M059J (cell line): ENCODE measurements around the gene CHSY3. TPM values are rescaled to one million over a fixed set of nuclear protein-coding genes. Genes with fewer than 3 reads are reported as not detected.

Experiments used
- DNase-seq: peaks from one replicate; pipeline ENCODE4 v3.0.0-alpha.2; 2012; ENCODE audit warnings: low read depth
- total RNA-seq: library from RNA; depleted of rRNA; stranded (reverse); fragments of >200 nt; shearing (Covaris generic); gene quantifications from 2 replicates; pipeline ENCODE4 v1.2.3, GENCODE V29; 2014; rRNA removed

CHSY3 gene
- 0.02 TPM in 1 of 2 replicates, not detected in the other for total RNA-seq

DNA sequence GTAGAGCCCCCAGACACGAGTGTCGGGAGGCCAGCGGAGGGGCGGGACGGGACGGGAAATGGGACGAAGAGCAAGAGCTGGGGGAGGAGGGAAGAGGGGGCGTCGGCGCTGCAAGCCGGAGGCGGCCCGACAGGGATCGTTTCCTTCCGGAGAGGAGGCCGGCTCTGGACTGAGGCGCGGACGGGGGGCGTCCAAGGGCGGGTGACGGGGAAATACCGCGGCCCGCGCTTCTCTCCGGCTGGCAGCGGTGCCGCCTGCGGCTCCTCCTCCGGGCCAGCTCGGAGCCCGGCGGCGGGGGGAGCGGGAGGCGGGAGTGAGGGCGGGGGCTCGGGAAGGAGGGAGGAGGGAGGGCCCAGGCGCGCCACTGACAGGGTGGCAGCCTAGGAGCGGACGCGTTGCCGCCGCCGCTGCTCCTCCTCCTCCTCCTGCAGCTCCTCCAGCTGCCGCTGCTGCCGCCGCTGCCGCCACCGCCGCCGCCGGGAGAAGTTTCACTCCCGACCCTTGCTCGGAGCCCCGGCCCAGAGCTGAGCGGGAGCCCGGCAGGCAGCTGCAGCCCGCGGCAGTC lies at the start of gene CHSY3:
Gene CHSY3, plus strand, starts transcription at position 364 of the 565 bp plus-strand sequence.
- DNase-seq: peak; percentile 11

DNA sequence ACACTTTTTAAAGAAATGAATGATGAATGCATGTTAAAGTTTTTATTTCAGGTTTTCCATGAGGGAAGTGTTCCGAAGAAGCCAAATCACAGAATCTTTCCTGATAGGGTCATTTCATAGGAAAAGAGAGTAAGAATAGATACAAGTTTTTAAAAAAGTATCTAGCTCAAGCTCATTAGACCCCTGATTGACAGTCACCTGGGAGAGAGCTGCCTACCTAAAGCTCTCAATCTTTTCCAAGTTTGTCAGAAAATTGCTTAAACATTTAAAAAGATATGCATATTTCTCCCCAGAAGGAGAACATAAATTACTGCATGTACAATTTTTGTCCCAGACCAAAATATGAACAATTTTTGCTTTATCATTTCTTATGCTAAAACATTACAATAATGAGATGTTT lies 47.9 kb upstream of the CHSY3 start:
- DNase-seq: no peak

DNA sequence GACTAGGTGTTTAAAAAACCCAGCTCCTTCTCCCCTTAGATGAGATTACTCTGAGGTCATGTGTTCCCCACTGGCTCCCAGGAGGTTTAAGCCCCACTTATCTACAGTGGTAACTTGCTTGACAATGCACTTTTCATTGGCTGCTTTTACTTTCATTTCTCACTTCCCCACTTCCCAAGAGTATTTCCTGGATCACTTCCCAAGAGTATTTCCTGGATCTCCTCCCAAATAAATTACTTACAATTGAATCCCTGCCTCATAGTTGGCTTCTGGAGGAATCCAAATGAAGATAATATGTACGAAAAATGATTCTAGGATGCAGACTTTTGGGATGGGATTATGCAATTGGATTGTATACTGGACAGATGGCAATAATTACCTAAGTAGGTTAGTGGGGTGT lies 47.1 kb upstream of the CHSY3 start:
- DNase-seq: no peak

DNA sequence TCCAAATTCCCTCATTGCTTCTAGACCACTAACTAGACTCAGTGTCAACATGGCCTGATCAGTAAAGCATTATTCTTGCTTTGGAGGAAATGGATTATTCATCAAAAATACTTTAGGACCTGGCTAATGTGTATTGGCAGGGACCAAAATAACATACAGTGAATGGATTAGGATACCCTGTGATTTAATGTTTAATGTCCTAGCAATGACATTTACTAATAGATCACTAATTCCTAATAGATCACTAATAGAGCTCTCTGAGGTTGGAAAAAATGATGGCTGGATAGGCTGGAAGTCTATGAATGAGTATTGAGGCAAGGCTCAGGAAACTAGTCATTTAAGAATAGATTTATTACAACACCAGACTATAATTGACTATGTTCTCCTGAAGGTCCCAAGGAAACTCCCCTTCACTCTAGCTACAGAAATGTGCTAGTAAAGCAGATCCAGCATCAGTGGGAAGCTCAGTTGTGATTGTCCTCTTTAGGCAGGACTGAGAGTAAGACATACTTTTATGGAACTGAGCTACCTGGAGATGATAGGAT lies 46.1 kb upstream of the CHSY3 start:
- no peak for DNase-seq

DNA sequence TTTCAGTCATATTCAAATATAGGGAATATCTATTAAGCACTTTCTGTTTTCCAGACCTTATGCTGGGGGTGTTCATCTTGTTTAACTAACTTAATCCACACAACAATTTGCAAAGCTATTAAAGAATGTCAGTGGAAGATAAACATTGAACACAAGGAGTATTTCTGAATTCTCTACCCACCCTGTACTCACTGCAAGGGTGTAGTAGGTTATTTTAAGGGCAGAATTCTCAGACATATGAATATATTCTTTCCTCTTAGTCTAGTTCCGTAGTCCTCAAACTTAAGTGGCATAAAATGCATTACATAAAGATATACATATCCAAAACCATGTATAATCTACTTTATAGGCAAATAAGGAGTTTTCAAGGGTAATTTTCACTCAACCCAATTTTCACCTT lies 19.9 kb upstream of the CHSY3 start:
- no peak for DNase-seq

DNA sequence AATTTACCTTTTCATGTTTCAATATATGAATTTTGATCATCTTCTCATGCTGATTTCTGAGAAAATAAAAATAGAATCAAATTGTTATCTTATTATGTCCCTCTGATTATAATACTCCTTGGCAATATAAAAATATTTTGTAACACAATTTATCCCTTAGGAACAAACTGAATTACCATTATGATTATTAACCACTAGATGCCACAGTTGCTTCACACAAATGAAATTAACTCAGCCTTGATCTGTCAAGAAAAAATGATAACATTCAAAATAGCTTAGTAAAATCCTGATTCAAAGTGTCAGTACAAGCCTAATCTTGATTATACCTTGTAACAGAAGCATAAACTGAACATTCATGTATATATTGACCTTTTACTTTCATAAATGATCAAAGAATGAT lies 4.8 kb upstream of the CHSY3 start:
- DNase-seq: no peak

DNA sequence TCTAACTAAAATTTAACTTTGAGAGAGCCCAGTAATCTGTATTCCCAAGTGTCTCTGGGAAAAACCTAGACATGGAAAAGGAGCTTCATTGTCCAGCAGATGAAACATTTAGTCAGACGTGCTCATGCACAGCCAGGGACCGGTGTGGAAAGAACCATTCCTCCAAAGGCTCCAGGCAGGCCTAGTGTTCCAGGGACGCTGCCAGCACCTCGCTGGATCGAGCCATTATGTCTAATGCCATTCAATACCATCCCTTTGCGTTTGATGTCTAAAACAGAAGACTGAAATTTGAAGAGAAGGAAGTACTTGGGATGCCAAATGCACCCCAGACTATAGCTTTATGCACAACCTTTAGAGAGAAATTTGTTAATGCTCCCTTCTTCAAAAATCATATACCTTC lies 1.4 kb upstream of the CHSY3 start:
- no peak for DNase-seq

DNA sequence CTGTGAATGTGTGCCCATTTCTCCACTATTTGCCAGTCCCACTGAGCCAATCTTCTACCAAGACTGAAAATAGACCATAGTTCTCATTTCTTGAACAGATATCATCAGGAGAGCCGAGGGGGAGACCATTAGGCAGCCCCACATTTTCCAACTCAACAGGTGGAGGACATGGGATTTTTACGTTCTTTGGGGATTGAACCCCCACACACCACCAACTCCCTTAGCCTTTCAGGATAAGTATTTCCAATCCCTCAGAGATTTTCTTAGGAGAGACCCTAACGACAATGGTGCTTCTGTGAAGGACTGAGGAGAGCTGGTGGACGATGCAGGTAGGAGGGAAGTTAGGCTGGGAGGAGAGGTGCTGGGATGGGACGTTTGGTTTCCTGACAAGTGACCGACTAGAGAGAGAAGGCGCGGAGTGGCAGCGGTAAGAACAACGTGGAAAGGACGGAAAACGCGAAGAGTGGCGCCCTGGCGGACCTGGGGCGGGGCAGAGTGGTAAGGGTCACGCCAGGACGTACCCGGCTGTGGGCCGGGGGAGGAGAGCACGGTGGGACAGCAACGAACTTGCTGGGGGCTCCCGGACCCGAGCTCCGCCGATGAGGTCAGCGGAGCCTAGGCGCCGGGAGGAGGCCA lies 681 bp upstream of the CHSY3 start:
- DNase-seq: no peak

DNA sequence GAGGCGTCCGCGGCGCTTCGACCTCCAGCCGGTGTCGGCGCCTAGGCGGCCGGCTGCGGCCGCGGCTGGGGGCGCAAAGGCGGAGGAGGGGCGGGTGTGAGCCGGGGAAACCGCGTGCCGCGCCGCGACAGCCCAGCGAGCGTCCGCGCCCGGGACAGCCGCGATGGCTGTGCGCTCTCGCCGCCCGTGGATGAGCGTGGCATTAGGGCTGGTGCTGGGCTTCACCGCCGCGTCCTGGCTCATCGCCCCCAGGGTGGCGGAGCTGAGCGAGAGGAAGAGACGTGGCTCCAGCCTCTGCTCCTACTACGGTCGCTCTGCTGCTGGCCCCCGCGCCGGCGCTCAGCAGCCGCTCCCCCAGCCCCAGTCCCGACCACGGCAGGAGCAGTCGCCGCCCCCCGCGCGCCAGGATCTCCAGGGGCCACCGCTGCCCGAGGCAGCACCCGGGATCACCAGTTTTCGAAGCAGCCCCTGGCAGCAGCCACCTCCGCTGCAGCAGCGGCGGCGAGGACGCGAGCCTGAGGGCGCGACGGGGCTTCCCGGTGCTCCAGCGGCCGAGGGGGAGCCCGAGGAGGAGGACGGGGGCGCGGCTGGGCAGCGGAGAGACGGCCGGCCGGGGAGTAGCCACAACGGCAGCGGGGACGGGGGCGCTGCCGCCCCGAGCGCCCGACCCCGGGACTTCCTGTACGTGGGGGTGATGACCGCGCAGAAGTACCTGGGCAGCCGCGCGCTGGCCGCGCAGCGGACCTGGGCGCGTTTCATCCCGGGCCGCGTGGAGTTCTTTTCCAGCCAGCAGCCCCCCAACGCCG lies 605 bp downstream of the CHSY3 start:
- no peak for DNase-seq

DNA sequence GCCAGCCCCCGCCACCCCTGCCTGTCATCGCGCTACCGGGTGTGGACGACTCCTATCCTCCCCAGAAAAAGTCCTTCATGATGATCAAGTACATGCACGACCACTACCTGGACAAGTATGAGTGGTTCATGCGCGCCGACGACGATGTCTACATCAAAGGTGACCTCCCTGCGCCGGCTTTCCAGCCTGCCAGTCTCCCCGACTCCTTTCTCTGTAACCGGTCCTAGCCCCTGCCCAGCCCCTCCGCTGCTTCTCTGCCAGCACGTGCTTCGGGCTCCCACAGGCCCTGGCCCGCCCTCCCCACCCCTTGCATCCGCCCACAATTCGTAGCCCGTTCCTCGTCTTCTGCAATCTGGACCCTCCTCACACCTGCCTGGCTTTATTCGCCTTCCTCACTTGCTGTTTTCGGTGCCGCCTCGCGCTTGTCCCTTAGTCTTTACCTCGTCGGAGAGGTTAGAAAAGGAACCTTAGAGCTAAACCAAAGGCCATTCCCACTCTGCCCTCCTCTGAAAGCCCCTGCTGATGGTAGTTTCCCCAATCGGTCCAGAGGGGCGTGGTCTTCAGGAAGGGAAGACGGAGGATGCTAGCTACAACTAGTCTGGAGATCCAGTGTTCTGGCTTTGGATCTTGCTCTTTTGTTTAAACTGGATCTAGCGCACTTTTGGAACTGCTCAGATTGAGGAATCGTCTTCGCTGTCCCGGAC lies 1.4 kb downstream of the CHSY3 start:
- DNase-seq: no peak

DNA sequence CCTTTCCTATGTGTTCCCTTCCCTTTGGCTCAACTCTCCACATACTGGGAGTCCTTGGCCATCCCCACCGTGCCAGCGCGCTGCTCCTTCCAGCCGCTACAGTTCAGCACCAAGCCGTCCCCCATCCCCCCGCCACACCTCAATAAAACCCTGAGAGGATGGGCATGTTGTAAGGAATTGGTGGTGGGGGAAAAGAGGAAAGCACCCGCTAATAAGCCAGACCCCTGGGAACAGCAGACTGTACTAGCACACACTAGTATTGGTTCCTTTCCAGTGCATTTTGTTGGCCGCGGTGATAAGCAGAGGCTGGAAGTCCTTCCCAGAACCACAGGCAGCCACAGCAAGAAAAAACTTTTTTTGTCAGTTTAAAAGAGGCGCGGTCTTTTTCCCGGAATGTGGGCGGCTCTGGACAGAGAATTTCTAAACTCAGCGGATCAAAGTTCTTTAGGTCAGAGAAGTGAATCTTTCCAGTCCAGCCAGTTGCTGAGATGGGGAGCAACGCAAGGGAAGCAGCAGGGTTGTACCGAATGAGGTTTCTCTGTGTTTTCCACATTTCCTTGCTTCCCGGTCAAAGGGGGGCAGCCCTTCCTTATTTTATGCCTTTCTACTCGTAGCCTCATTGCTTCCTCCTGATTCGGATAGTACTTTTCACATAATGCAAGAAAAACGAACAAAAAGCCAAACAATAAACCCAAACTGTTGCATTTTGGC lies 2.1 kb downstream of the CHSY3 start:
- DNase-seq: no peak

DNA sequence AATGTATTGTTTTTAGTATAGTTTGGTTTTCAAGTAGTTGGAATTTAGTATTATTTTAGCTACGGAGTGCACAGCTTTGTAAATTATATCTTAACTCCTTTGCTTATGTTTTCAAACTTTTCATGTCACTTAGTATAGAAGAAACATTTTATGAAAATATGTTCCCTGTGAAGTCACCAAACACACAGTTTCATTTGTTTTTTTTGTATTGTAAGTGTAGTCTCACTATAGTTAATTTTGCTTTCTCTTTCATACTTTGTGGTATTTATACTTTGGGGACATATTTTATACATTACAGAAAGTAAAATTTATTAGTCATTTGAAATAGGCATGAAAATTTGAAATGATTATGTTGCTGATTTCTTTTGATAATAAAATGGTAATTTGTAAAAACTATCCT lies 5.0 kb downstream of the CHSY3 start:
- no peak for DNase-seq

DNA sequence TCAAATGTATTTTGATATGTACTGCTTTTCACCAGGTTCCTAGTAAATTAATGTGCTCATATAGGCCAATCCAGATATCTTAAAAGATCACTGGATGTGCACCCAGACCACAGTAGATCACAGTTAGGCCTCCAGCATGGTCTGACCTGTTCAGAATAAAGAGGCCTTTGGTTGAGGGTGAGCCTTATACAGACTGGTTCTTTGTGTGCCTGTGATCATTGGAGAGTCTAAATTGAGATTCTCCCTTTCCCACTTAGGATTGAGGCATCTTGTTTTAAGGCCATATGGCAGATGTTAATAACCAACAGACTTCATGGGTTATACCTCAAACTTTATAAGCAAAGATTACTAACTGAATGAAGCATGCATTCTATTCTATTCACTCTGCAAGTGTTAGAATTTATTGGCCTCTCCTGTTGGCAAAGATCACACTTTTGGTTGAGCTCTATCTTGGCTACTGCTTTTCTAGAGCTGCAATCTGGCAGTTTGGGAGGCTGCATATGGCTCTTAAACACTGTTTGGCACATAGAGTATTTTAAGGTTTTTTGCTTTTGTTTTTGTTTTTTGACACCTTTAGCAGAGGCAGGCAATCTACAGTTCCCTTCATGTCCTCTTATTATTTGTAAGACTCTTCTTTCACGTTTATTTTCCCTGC lies 8.5 kb downstream of the CHSY3 start:
- no peak for DNase-seq

DNA sequence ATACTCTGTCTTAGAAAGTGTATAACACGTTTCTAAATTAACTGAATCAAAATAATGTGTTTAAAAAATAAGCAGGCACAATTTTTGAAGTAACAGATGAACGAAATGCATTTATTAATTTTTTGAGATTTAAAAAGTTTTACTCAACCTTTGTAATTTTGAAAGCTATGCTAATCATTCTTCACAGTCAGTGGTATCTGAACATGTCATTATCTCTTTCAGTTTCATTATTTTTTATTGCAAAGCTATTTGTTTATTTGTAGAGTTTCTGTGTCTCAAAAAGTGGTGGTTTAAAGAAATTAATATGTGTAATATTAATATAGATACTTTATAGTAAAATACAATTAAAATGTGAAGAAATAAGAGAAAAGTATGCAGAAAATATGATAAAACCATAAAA lies 11.2 kb downstream of the CHSY3 start:
- DNase-seq: no peak

DNA sequence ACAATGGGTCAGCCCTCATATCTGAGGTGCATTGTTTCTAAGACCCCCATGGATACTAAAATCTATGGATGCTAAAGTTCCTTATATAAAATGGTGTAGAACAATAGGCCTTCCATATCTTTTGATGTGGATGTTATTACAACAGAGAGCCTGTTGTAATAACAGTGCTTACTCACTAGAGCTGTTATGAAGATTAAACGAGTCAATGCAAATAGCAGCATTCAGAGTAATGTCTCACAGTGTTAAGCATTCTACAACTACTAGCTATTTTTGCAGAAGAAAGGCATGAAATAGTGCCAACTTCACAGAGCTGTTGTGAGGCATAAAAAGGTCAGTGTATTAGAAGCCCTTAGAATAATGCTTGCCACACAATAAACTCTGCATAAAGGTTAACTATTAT lies 13.0 kb downstream of the CHSY3 start:
- DNase-seq: no peak

DNA sequence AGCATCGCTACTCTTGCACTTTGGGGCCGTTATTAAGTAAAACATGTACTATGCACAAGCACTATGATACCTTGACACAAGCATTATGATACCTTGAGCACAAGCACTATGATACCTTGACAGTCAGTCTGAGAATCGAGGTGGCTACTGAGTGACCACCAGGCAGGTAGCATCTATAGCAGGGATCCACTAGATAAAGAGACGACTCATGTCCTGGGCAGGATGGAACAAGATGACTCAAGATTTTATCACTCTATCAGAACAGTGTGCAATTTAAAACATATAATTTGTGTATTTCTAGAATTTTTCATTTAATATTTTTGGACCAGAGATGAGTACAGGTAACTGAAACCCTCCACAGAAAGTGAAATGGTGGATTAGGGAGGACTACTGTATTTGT lies 16.9 kb downstream of the CHSY3 start:
- DNase-seq: no peak

DNA sequence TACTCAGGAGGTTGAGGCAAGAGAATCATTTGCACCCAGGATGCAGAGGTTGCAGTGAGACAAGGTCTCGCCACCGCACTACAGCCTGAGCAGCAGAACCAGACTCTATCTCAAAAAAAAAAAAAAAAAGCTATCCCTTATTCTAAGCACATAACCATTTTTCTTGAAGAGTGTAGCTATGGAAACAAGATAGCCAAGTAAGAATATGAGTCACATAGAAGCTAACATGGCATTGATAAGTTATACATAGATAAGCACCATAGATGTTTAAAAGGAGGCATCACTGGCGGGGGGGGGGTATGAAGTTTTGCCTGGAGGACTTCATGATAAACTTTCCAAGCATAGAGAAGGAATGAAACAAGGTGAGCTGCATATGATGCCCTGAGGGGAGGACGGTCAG lies 26.0 kb downstream of the CHSY3 start:
- DNase-seq: no peak

DNA sequence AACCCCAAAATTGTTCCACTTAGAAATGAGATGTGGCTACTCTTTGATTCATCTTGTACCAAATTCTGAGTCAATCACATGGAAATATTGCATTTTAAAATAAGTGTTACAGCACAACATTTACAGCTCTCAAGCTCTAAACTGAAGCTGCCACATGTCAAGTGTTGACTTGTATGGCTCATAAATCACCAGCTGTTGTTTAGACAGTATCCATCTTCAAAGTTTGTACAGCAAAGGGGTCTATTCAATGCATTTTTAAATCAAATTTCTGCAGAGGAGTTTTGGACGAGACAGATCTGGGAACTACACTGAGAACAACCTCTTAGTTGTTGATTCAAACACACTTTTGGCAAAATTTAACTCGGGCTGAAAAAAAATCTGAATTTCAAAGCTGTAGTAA lies 31.4 kb downstream of the CHSY3 start:
- no peak for DNase-seq

DNA sequence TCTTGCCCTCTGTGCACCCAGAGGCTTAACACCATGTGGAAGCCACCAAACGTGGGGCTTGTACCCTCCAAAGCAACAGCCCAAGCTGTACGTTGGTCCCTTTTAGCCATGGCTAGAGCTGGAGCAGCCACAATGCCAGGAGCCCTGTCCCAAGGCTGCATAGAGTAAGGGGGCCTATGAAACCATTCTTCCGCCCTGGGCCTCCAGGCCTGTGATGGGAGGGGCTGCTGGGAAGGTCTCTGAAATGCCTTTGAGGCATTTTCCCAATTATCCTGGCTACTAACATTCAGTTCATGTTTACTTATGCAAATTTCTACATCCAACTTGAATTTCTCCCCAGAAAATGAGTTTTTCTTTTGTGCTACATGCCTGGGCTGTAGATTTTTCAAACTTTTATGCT lies 33.8 kb downstream of the CHSY3 start:
- no peak for DNase-seq

DNA sequence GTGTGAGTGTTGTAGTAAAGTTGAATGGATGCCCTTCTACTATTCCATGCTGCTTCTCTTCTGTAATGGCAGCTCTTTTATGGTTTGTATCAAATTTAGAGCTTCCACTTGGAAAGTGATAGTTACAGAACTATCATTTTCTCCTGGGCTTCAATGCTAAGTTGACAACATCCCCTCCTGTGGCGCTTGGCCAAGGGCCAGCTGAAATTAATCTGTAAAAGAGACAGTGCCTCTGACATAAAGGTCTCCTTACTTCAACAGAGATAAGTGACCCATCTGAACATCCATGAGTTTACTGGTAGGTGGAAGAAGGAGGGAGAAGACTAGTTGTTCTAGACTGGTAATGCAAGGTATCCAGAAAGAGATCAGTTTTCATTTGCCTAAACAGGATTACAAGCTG lies 39.7 kb downstream of the CHSY3 start:
- no peak for DNase-seq

DNA sequence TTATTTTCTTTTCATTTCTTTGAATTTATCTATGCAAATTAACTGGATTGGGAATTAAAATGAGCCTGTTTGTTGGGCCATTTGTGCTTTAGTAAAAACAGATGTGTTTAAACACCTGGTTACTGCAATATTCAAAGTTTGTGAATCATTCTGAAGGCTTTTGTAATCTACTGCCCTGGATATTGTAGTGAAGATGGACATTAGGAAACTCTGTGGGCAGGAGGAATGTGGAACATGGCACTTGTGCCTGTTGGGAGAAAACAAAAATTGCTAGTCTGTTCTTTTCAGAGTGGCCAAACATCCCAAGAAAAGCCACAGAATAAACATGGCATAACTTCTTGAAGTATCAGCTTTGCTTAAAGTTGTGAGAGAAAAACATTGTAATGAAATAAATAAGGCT lies 40.8 kb downstream of the CHSY3 start:
- peak; percentile 2 for DNase-seq
